Choroid plexus epithelial cell (primary cell): Measurements from ENCODE around the gene RNF144A.

Experiments used
- DNase-seq: peaks from one replicate; pipeline ENCODE4 v3.0.0-alpha.2; 2010; ENCODE audit warnings: low read depth
- H3K4me3 ChIP-seq: 2 replicates; pipeline ENCODE4 v1.5.1; 2011; ENCODE audit warnings: low read depth, mild to moderate bottlenecking, control low read depth, low read length, moderate library complexity
- CTCF ChIP-seq: conservative IDR thresholded peaks from 2 replicates; pipeline ENCODE4 v1.5.1; 2011; ENCODE audit warnings: low read depth, mild to moderate bottlenecking, control low read depth, inconsistent platforms, low read length, moderate library complexity

Gene RNF144A

GRCh38 chr2:7025082-7025481, 107.9 kb downstream of the RNF144A start:
- H3K4me3 ChIP-seq = no peak overlapping the region
- TF ChIP-seq CTCF = no peak
- DNase-seq = no peak

- no peak for TF ChIP-seq CTCF
- no peak for DNase-seq
- no peak overlapping the region for H3K4me3 ChIP-seq
Measured at GRCh38 chr2:7026742-7027141, 109.5 kb downstream of the RNF144A start.

- no peak overlapping the region for H3K4me3 ChIP-seq
- no peak for DNase-seq
- no peak for TF ChIP-seq CTCF
Measured at GRCh38 chr2:7027411-7027810, 110.2 kb downstream of the RNF144A start.

GRCh38 chr2:7027956-7028655, 110.9 kb downstream of the RNF144A start:
- TF ChIP-seq CTCF = no peak
- no peak for DNase-seq
- no peak overlapping the region for H3K4me3 ChIP-seq

GRCh38 chr2:7028846-7029245, 111.6 kb downstream of the RNF144A start:
- no peak for DNase-seq

GRCh38 chr2:7029291-7030059, 112.3 kb downstream of the RNF144A start:
- peak; percentile 36 for DNase-seq
- peak; percentile 38 for TF ChIP-seq CTCF
- no peak overlapping the region for H3K4me3 ChIP-seq

More at GRCh38 chr2:7028846-7029245, 111.6 kb downstream of the RNF144A start:
- TF ChIP-seq CTCF = no peak
- H3K4me3 ChIP-seq = no peak overlapping the region
